ENCODE measurements around the gene USPL1.

The USPL1 gene

GRCh38 chr13:30659980-30660379 is 42.3 kb downstream of the USPL1 start:
- Histone ChIP-seq H3K9me3 (ENCODE audit: control insufficient read depth, insufficient read depth, low read depth, low read length) (no peaks in the 10 kb centered on the region), H3K4me3 (ENCODE audit: low read depth, low read length) (no peak overlapping the region), H3K4me1 (ENCODE audit: control insufficient read depth, insufficient read depth, low read length) (no peaks in the 10 kb centered on the region), H3K36me3 (ENCODE audit: control insufficient read depth in 2 of 2, insufficient read depth in 1 of 2, low read length in 2 of 2) (peaks cover 0 to 42% of the 10 kb centered on the region in 2 experiments; a peak in 2 of 3 replicates), H3K27ac (ENCODE audit: extremely low read depth, low read depth, low read length) (no peak overlapping the region)
- ChIA-PET POLR2A (no interaction called here), CTCF (interaction anchor here (0.6 kb wide), 1 partner anchor 15 kb away, joined by 5 read pairs; no protein-coding TSS in a partner anchor)
- TF ChIP-seq ZNF518A (tag by site-specific recombination; conservative IDR thresholded peaks at IDR 0.05; ENCODE audit: low read depth), result no peak
- no peak for TF ChIP-seq WT1 (tag by site-specific recombination; IDR thresholded peaks at IDR 0.05)
- TF ChIP-seq ZBTB21 (tag by site-specific recombination; IDR thresholded peaks at IDR 0.05), result no peak
- TF ChIP-seq ZNF501 (tag by site-specific recombination; IDR thresholded peaks at IDR 0.05), result no peak
- TF ChIP-seq ZSCAN23 (tag by site-specific recombination; IDR thresholded peaks at IDR 0.05), result no peak
- TF ChIP-seq FEZF1 (tag by site-specific recombination; IDR thresholded peaks at IDR 0.05), result peak; percentile 79
- no peak for TF ChIP-seq PRDM10 (tag by site-specific recombination; IDR thresholded peaks at IDR 0.05)
- 0 out of 2 replicates have a peak, but pooled peaks have one; percentile 34 for TF ChIP-seq KLF17 (tag by site-specific recombination; IDR thresholded peaks at IDR 0.05)
- no peak for TF ChIP-seq ZNF785 (tag by site-specific recombination; IDR thresholded peaks at IDR 0.05)
- TF ChIP-seq ZFP69B (tag by site-specific recombination; IDR thresholded peaks at IDR 0.05), result no peak
- no peak for TF ChIP-seq ZNF692 (tag by site-specific recombination; IDR thresholded peaks at IDR 0.05)
- 0 out of 2 replicates have a peak, but pooled peaks have one; percentile 22 for TF ChIP-seq ZNF600 (tag by site-specific recombination; IDR thresholded peaks at IDR 0.05)
- no peak for TF ChIP-seq ZSCAN5A (tag by site-specific recombination; IDR thresholded peaks at IDR 0.05)
- no peak for TF ChIP-seq ZFP3 (tag by site-specific recombination; IDR thresholded peaks at IDR 0.05; ENCODE audit: low read depth)
- TF ChIP-seq ZNF341 (tag by site-specific recombination; IDR thresholded peaks at IDR 0.05; ENCODE audit: low read depth), result peak; percentile 80
- TF ChIP-seq TSHZ1 (tag by site-specific recombination; IDR thresholded peaks at IDR 0.05; ENCODE audit: borderline replicate concordance), result no peak
- peak; percentile 49; the same call in 1 of the 2 replicates for TF ChIP-seq SCRT1 (tag by site-specific recombination; IDR thresholded peaks at IDR 0.05; ENCODE audit: borderline replicate concordance)
- no peak for TF ChIP-seq ZNF449 (tag by site-specific recombination; IDR thresholded peaks at IDR 0.05)
- TF ChIP-seq ZNF621 (tag by site-specific recombination; IDR thresholded peaks at IDR 0.05), result no peak
